Upper lobe of left lung (tissue), 4 donors: Measurements from ENCODE around the gene SOWAHC.
"Not testable (repeated sequence)": the region's sequence is repeated elsewhere in the genome, so short reads cannot be mapped to it uniquely, and the experiment has no call there.

ENCODE experiments used
- CTCF ChIP-seq, 6 experiments: fragments of 450-650 bp in 4 of 6; fragments of 200-600 bp in 2 of 6; sonication (generic) in 2 of 6; IDR thresholded peaks; one replicate each; pipeline ENCODE4 v1.5.1; 2016 to 2019; ENCODE audit warnings: antibody characterized with exemption in 6 of 6
- POLR2A ChIP-seq, 4 donors: fragments of 450-650 bp; IDR thresholded peaks; one replicate each; pipeline ENCODE4 v1.5.1; 2016 to 2017; ENCODE audit warnings: antibody characterized with exemption in 4 of 4, mild to moderate bottlenecking in 2 of 4

DNA sequence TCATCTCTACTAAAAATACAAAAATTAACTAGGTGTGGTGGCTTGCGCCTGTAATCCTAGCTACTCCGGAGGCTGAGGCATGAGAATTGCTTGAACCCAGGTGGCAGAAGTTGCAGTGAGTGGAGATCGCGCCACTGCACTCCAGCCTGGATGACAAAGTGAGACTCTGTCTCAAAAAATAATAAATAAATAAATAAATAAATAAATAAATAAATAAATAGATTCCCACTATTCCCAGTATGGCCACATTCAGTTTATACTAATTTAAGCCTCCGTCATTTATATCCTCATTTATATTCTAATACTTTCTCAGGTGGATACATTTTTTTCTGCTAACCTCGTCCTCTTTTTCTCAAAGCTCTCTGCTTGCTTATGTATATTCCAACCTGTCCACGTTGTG is 14.2 kb downstream of the SOWAHC start:
- not testable (repeated sequence) for TF ChIP-seq CTCF, POLR2A (IDR thresholded peaks at IDR 0.05)
